Kidney epithelial cell (primary cell): ENCODE results near the gene DMRTC2. TPM values are rescaled to one million over a fixed set of nuclear protein-coding genes. Genes with fewer than 3 reads are reported as not detected.
"Not testable (repeated sequence)": the region's sequence is repeated elsewhere in the genome, so short reads cannot be mapped to it uniquely, and the experiment has no call there.

Experiments
- DNase-seq: peaks from one replicate; pipeline ENCODE4 v3.0.0-alpha.2; 2010; ENCODE audit warnings: low read depth
- H3K27me3 ChIP-seq: 2 replicates; pipeline ENCODE4 v1.6.0; 2011; ENCODE audit warnings: low read length; ENCODE audit not compliant: control insufficient read depth, insufficient read depth
- H3K36me3 ChIP-seq: 2 replicates; pipeline ENCODE4 v1.5.1; 2011; ENCODE audit warnings: low read length; ENCODE audit not compliant: control insufficient read depth, insufficient read depth
- H3K4me3 ChIP-seq: 2 replicates; pipeline ENCODE4 v1.5.1; 2011; ENCODE audit warnings: low read depth, mild to moderate bottlenecking, control low read depth, low read length
- total RNA-seq: library from RNA; depleted of rRNA; stranded (reverse); fragments of >200 nt; gene quantifications from 2 replicates; pipeline ENCODE4 v1.2.3, GENCODE V29; 2015
- TF ChIP-seq, protein P1 (sequence below): IDR thresholded peaks from 2 replicates; pipeline ENCODE4 v1.5.1; 2011; ENCODE audit warnings: mild to moderate bottlenecking, moderate library complexity, low read length, control low read depth, inconsistent platforms; ENCODE audit not compliant: insufficient read depth, poor library complexity, severe bottlenecking

Gene DMRTC2
- total RNA-seq, 1 donor from 2014 or later, result not detected

DNA sequence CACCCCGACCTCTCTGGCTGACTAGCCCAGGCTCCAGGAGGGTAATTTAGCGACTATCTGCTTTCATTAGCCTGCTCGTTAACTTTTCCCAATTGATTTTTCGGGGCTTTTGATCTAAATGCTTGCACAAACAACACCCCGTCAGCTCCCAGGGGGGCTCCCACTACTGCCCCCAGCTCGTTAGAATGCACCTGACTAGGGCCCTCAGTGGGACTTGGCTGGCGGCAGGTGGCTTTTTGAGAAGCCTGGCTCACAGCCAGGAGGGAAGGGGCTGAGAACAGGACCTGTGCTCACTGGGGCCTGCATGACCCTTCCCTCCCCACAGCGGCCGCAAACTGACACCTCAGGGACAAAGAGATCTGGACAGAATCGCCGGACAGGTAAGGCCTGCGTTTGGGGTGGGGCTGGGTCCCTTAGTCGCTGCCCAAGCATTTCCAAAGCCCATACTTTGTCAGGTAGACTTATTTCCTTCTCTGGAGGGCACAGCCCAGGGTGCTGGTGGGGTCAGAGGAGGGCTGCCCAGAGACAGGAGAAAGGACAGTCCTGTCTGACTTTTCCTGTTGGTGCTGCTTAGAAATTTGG is 24.6 kb downstream of the DMRTC2 start:
- Histone ChIP-seq H3K36me3 (peaks cover 16% of the 10 kb centered on the region), H3K27me3 (no peaks in the 10 kb centered on the region), H3K4me3 (no peak overlapping the region)
- no peak for DNase-seq
- TF ChIP-seq, protein P1, sequence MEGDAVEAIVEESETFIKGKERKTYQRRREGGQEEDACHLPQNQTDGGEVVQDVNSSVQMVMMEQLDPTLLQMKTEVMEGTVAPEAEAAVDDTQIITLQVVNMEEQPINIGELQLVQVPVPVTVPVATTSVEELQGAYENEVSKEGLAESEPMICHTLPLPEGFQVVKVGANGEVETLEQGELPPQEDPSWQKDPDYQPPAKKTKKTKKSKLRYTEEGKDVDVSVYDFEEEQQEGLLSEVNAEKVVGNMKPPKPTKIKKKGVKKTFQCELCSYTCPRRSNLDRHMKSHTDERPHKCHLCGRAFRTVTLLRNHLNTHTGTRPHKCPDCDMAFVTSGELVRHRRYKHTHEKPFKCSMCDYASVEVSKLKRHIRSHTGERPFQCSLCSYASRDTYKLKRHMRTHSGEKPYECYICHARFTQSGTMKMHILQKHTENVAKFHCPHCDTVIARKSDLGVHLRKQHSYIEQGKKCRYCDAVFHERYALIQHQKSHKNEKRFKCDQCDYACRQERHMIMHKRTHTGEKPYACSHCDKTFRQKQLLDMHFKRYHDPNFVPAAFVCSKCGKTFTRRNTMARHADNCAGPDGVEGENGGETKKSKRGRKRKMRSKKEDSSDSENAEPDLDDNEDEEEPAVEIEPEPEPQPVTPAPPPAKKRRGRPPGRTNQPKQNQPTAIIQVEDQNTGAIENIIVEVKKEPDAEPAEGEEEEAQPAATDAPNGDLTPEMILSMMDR, result no peak

DNA sequence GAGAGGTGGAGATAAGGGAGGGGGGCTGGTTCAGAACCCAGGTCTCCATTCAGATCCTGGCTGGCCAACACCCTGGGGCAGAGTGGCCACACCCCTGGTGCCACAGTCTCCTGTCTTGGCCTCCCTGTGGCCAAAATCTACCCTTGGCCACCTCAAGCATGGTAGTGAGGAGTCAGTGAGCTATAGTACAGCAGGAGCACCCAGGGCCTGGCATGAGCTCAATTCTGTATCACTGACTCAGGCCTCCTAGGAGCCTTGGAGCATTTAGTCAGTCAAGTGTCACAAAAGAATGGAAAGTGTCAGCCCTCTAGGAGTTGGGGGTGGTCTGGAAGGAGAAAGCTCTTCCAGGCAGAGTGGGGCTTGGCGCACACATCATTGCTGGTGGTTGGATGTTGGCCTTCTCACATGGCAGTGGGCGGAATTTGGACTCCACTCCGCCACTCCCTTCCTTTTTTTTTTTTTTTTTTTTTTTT is 25.6 kb downstream of the DMRTC2 start:
- TF ChIP-seq, protein P1, result no peak
- H3K27me3 ChIP-seq, result no peaks in the 10 kb centered on the region
- peaks cover 14% of the 10 kb centered on the region for H3K36me3 ChIP-seq
- H3K4me3 ChIP-seq, result no peak overlapping the region
- DNase-seq, result no peak

DNA sequence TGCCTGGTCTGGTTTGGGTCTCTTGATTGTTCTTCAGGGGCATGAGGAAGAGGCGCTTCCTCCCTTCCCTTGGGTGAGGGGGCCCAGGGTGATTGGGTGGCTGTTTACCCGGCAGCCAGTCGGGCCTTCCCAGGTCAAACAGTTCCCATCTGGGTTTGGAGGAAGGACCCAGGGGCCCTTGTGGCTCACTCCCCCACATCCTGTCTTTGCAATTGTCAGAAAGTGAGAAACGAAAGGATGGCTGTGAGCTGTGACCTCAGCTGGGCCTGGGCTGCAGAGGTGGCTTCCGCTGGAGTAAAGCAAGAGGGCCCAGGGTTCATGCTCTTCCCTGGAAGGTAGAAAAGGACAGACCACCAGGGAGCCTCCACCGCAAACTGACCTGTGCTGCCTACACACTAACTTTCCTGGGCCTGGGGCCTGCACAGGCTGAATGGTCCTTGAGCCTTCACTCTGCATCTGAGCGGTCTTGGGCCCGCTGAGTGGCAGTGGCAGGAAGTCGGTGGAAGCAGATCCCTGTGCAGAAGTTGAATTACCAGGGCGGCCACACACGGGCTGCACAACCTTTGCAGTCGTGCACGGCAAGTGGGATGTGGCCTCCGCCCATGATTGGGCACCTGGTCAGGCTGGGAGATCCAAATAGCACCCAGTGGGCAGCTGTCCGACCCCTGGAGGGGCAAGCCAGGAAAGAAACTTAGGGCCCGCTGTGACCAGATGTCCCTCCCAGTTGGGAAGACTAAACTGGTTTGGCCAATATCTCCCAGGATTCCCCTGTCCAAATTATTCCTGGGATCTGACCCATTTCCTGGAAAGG is 26.9 kb downstream of the DMRTC2 start:
- Histone ChIP-seq H3K27me3 (no peaks in the 10 kb centered on the region), H3K4me3 (no peak overlapping the region), H3K36me3 (peaks cover 12% of the 10 kb centered on the region)
- TF ChIP-seq, protein P1, result no peak
- DNase-seq, result no peak

DNA sequence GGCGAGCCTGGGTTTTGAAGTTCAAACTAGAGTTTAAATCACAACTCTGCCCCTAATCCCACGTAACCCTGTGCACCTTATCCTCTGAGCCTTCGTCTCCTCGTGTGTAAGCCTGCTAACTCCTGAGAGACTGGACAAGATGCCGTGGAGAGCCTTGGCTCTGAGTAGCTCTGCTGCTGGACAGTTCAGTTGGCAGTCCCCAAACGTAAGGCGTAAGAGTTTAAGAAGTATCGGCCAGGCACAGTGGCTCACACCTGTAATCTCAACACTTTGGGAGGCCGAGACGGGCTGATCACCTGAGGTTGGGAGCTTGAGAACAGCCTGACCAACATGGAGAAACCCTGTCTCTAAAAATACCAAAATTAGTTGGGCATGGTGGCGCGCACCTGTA is 27.5 kb downstream of the DMRTC2 start:
- Histone ChIP-seq H3K36me3 (peaks cover 12% of the 10 kb centered on the region), H3K27me3 (peaks cover 3% of the 10 kb centered on the region), H3K4me3 (no peak overlapping the region)
- no peak for DNase-seq
- TF ChIP-seq, protein P1, result no peak

DNA sequence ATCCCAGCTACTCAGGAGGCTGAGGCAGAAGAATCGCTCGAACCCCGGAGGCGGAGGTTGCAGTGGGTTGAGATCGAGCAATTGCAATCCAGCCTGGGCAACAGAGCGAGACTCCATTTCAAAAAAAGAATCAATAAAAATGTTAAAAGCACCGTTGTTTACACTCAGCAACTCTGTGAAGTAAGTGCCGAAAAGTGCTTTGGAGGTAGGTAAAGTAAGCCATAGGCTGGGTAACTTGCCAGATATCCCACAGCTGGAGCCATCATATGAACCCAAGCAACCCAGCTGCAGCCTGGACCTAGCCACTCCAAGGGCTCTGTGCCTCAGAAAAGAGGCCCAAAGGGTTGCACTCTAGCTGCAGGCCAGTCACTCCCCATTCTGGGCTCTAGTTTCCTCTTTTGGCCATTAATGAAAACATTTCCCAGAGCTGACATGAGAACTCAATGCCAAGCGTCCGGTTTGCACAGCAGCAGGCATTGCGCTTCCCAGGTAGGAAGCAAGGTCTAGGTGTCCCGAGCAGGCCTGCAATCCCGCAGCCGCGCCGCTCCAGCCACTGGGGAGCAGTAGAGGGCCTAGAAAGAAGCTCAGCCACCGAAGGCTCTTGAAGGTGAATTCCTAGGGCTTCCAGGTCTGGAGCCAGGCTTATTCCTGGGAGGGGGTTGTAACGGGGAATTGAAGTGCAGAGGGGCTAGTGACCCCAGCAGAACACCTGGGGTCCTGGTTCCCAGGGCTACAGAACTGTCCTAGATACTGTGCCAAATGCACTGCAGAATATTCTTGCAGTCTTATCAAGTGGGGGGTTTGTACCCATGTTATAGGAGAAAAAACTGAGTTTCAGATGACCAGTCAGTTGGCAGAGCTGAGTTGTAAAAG is 28.2 kb downstream of the DMRTC2 start:
- H3K4me3 ChIP-seq, result no peak overlapping the region
- TF ChIP-seq, protein P1, result peak; percentile 88
- H3K27me3 ChIP-seq, result peaks cover 7% of the 10 kb centered on the region
- DNase-seq, result no peak
- peaks cover 12% of the 10 kb centered on the region for H3K36me3 ChIP-seq

DNA sequence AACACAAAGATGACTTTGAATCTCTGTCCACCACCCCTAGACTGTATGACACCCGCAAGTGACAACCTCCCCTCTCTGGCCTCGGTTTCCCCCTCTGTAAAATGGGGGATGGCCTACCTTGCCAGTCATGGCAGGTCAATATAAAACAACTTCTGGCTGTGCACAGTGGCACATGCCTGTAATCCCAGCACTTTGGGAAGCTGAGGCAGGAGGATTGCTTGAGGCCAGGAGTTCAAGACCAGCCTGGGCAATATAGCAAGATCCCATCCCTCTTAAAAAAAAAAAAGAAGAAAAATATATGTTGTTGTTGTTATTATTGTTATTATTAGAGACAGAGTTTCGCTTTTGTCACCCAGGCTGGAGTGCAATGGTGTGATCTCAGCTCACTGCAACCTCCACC is 31.1 kb downstream of the DMRTC2 start:
- not testable (repeated sequence) for H3K4me3 ChIP-seq, DNase-seq, H3K36me3 ChIP-seq
- H3K27me3 ChIP-seq, result peaks cover 11% of the 10 kb centered on the region
